HG03097 (cell line): ENCODE data around the gene PHLDB3.
A peak's percentile ranks its signal among the peaks of the same experiment; 100 is the strongest.

Experiments
- ATAC-seq: cut with Tn5 transposase; IDR thresholded peaks from one replicate; pipeline ENCODE4 v1.9.1; 2021; ENCODE audit not compliant: unreplicated experiment, low FRiP score

Gene PHLDB3

GRCh38 chr19:43471091-43471490 lies 33.5 kb downstream of the PHLDB3 start:
- no peak for ATAC-seq

- ATAC-seq, result no peak
These were observed 34.3 kb downstream of the PHLDB3 start for GRCh38 chr19:43470288-43470687.

GRCh38 chr19:43469160-43469480 lies 35.4 kb downstream of the PHLDB3 start:
- ATAC-seq, result no peak

GRCh38 chr19:43468354-43469159 lies 36.0 kb downstream of the PHLDB3 start:
- ATAC-seq, result no peak

- no peak for ATAC-seq
These were observed 36.8 kb downstream of the PHLDB3 start for GRCh38 chr19:43467730-43468129.

- no peak for ATAC-seq
These were observed 37.3 kb downstream of the PHLDB3 start for GRCh38 chr19:43467276-43467675.

GRCh38 chr19:43466793-43467192 lies 37.8 kb downstream of the PHLDB3 start:
- no peak for ATAC-seq

- ATAC-seq, result no peak
These were observed 39.0 kb downstream of the PHLDB3 start, which contains the start of gene LYPD3 for GRCh38 chr19:43465468-43466120. TSS of gene LYPD3 (minus strand) at chr19:43465608. CDS start at chr19:43465571, 37 bp downstream.

- no peak for ATAC-seq
These were observed 40.3 kb downstream of the PHLDB3 start for GRCh38 chr19:43464134-43464775.

- peak; percentile 85 for ATAC-seq
These were observed 41.0 kb downstream of the PHLDB3 start for GRCh38 chr19:43463381-43464133.

- no peak for ATAC-seq
These were observed 41.7 kb downstream of the PHLDB3 start for GRCh38 chr19:43462785-43463380.

- no peak for ATAC-seq
These were observed 42.2 kb downstream of the PHLDB3 start for GRCh38 chr19:43462383-43462782.

GRCh38 chr19:43461303-43461702 lies 43.2 kb downstream of the PHLDB3 start:
- ATAC-seq, result no peak

GRCh38 chr19:43460362-43461016 lies 44.1 kb downstream of the PHLDB3 start:
- no peak for ATAC-seq

GRCh38 chr19:43457809-43458208 lies 46.7 kb downstream of the PHLDB3 start:
- ATAC-seq, result no peak

GRCh38 chr19:43455321-43456113 lies 49.0 kb downstream of the PHLDB3 start:
- no peak for ATAC-seq

GRCh38 chr19:43454031-43454430 lies 50.5 kb downstream of the PHLDB3 start:
- no peak for ATAC-seq

GRCh38 chr19:43452582-43452981 lies 52.0 kb downstream of the PHLDB3 start:
- no peak for ATAC-seq

- ATAC-seq, result no peak
These were observed 54.0 kb downstream of the PHLDB3 start for GRCh38 chr19:43450545-43450997.
